ENCODE measurements around the gene PBX1.

Gene PBX1

GRCh38 chr1:164836614-164837018, 277.6 kb downstream of the PBX1 start:
- Mint-ChIP-seq H3K4me3 (no peak overlapping the region), H3K4me1 (no peaks in the 10 kb centered on the region), H3K36me3 (ENCODE audit: insufficient read depth) (no peaks in the 10 kb centered on the region), H3K9me3 (no peaks in the 10 kb centered on the region), H3K27me3 (no peaks in the 10 kb centered on the region), H3K27ac (ENCODE audit: low read depth) (no peak overlapping the region)
- DNase-seq (ENCODE audit: low spot score in 2 of 2) (no peak), ATAC-seq (replicated peaks; ENCODE audit: extremely low read depth, poor library complexity, severe bottlenecking) (no peak)

DNA sequence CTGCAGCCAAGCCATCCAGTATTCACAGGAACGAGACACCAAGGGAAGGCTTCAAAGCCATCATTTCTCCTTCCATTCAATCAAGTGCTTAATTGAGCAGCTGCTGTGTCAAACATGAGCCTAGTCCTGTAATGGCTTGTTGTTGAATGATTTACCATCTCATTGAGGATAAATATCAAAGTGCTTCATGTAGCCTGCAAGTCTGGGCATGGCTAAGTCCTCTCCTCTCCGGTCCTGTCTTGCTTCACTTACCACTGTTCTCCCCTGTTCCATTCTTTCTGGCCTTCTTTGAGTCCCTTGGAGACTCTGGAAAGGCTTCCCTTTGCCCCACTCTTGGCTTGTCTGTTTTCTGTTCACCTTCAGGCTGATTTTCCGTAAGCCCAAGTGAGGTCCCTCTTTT, 279.8 kb downstream of the PBX1 start:
- H3K36me3 Mint-ChIP-seq (ENCODE audit: insufficient read depth), result no peaks in the 10 kb centered on the region
- ATAC-seq (replicated peaks; ENCODE audit: extremely low read depth, poor library complexity, severe bottlenecking) (no peak), DNase-seq (ENCODE audit: low spot score in 2 of 2) (no peak)
- no peak overlapping the region for H3K4me3 Mint-ChIP-seq
- H3K27me3 Mint-ChIP-seq, result no peaks in the 10 kb centered on the region
- H3K9me3 Mint-ChIP-seq, result no peaks in the 10 kb centered on the region
- no peaks in the 10 kb centered on the region for H3K4me1 Mint-ChIP-seq
- no peak overlapping the region for H3K27ac Mint-ChIP-seq (ENCODE audit: low read depth)

DNA sequence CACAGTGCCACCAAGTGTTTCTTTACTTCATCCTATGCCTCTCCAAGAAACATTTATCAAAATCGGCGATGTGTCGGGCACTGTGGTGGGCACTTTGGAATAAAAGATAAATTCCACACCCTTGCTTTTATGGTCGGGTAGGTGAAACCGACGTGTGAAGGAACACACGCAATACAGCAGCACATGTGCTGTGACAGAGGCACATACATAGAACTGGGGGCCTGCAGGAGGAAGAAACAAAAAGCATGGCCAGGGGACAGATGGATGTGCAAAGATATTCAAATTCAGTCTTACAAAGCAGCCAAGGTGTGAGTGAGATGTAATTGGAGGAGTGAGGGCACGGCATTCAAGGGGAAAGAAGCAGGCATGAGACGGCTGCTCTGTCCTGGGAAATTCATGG, 282.0 kb downstream of the PBX1 start:
- DNase-seq (ENCODE audit: low spot score in 2 of 2), result no peak
- Mint-ChIP-seq H3K4me1 (no peaks in the 10 kb centered on the region), H3K4me3 (no peak overlapping the region), H3K27me3 (no peaks in the 10 kb centered on the region), H3K27ac (ENCODE audit: low read depth) (no peak overlapping the region), H3K9me3 (no peaks in the 10 kb centered on the region), H3K36me3 (ENCODE audit: insufficient read depth) (no peaks in the 10 kb centered on the region)
- no peak for ATAC-seq (replicated peaks; ENCODE audit: extremely low read depth, poor library complexity, severe bottlenecking)

DNA sequence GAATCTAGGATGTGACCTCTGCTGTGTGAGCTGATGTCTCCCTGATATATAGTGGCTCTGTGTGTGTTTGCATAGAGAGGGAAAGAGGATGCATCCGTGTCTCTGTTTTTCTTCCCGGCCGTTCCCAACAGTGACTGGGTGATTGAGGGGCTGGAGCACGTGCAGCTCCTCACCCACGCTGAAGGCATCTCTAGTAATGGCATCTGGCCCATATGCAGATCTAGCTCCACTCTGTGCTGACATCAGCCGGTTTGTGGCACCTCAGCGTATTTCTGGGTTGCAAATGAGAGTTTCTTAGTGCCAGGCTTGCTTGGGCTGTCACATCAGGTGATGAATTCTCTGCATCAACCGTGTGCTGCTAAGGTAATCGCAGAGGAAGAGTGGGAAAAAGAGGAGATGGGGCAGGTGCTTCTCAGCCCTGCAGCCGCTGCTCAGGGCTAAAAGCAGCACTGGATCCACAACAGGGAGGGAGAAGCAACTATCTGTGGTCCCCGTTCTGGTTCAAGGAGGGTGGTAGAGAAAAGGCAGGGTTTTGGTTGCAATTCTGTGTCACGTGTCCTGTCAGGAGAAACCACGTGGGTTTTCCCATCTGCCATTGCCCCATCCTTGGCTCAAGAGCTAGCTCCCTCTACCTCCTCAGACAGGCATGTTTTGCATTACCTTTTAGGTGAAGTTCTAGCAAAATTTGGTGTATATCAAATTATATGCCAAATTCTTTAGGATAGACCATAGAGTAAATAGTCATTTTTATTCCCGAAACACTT, 282.9 kb downstream of the PBX1 start:
- Mint-ChIP-seq H3K27me3 (no peaks in the 10 kb centered on the region), H3K4me1 (no peaks in the 10 kb centered on the region), H3K9me3 (no peaks in the 10 kb centered on the region), H3K36me3 (ENCODE audit: insufficient read depth) (no peaks in the 10 kb centered on the region), H3K27ac (ENCODE audit: low read depth) (no peak overlapping the region), H3K4me3 (no peak overlapping the region)
- no peak for ATAC-seq (replicated peaks; ENCODE audit: extremely low read depth, poor library complexity, severe bottlenecking)
- DNase-seq (ENCODE audit: low spot score in 2 of 2), result no peak

GRCh38 chr1:164842870-164843269, 283.9 kb downstream of the PBX1 start:
- Mint-ChIP-seq H3K4me3 (no peak overlapping the region), H3K36me3 (ENCODE audit: insufficient read depth) (no peaks in the 10 kb centered on the region), H3K9me3 (no peaks in the 10 kb centered on the region), H3K4me1 (no peaks in the 10 kb centered on the region), H3K27ac (ENCODE audit: low read depth) (no peak overlapping the region), H3K27me3 (no peaks in the 10 kb centered on the region)
- ATAC-seq (replicated peaks; ENCODE audit: extremely low read depth, poor library complexity, severe bottlenecking) (no peak), DNase-seq (ENCODE audit: low spot score in 2 of 2) (no peak)

DNA sequence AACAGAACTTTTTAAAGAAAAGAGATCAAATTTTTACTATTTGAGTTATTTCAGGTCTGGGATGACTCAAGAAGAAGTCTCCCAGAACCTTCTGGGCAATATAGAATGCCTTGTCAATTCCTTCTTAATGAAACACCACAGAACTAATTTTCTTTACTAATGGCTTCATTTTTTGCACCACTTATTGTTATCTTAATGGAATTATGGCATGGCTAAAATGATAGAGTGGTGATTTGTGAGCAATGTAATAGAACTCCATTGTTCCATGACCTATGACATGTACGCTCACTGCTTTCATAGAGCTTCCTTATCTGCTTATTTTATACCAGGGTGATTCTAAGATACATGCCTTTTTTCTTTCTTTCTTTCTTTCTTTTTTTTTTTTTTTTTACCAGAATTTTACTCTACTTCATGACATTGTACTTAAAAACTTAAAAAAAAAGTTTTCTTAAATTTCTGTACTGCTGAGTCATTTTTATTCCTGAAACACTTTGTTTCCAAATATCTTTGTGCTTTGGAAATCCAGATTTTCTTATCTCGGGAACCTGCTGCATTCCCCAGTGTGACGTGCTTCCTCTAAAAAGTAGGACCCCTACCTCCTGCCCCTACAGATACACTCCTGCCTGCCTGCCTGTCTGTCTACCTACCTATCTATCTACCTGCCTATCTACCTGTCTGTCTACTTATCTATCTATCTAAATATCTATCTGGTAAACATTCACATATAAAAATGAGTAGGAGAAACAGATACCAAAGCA, 284.9 kb downstream of the PBX1 start:
- no peak overlapping the region for H3K27ac Mint-ChIP-seq (ENCODE audit: low read depth)
- DNase-seq (ENCODE audit: low spot score in 2 of 2) (no peak), ATAC-seq (replicated peaks; ENCODE audit: extremely low read depth, poor library complexity, severe bottlenecking) (no peak)
- no peaks in the 10 kb centered on the region for H3K36me3 Mint-ChIP-seq (ENCODE audit: insufficient read depth)
- H3K9me3 Mint-ChIP-seq, result no peaks in the 10 kb centered on the region
- no peaks in the 10 kb centered on the region for H3K4me1 Mint-ChIP-seq
- no peak overlapping the region for H3K4me3 Mint-ChIP-seq
- H3K27me3 Mint-ChIP-seq, result no peaks in the 10 kb centered on the region

DNA sequence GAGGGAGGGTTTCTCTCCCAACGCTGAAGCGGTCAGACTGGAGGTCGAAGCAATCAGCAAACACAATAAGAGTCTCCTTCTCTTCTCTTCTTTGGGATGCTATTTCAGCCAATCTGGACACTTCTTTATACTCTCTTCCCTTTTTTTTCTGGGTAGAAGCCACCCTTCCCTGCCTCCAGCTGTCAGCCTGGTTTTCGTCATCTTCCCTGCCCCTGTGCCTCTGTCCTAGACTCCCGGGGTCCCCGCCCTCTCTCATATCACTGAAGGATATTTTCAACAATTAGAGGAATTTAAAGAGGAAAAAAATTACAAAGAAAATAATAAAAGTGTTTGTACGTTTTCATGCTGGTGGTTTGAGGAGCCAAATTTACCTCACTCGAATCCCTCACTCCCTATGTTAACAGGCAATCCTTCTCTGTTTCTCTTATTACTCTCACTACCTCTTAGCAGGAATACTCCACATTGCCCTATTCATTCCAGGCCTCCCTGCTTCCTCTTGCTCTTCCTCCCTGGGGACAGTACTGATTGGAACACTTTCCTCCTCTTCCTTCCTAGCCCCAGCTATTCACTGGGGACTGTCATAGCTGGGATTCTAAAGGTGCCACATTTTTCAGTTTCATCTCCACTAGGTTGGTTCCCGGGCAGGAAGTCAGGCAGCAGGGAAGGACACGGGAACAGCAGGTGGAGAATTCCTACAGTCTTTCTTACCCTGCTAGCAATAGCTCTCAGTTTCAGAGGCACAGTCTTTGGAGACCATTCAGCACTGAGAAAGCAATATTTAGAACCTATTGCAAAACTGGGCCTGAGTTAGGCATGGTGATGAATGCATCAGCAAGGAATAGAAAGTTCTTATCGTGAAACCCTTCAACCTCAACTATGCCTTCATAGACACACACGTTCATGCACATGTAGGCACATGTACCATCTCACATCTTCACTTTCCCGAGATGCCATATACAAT, 288.0 kb downstream of the PBX1 start:
- ATAC-seq (replicated peaks; ENCODE audit: extremely low read depth, poor library complexity, severe bottlenecking) (no peak), DNase-seq (ENCODE audit: low spot score in 2 of 2) (no peak)
- H3K4me3 Mint-ChIP-seq, result no peak overlapping the region
- H3K36me3 Mint-ChIP-seq (ENCODE audit: insufficient read depth), result no peaks in the 10 kb centered on the region
- H3K27me3 Mint-ChIP-seq, result no peaks in the 10 kb centered on the region
- no peaks in the 10 kb centered on the region for H3K4me1 Mint-ChIP-seq
- H3K9me3 Mint-ChIP-seq, result no peaks in the 10 kb centered on the region
- no peak overlapping the region for H3K27ac Mint-ChIP-seq (ENCODE audit: low read depth)

DNA sequence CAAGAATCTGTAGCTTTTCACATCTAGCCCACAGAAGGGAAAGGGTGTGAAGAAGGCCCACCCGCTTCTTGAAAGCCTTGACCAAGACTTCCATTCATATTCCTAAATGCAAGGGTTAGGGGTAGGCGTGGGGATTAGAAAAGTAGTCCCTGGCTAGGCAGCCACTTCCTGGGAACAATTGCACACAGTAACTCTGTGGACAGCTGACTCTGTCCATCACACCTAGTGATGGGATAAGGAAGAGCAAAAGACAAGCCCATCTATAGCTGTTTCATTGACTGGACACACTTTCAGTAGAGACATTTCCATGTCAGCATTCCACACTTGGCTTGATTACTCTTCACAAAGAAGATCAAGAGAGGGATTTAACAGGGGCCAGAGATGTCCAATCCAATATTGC, 294.2 kb downstream of the PBX1 start:
- H3K4me3 Mint-ChIP-seq, result no peak overlapping the region
- H3K9me3 Mint-ChIP-seq, result peaks cover 10% of the 10 kb centered on the region
- no peaks in the 10 kb centered on the region for H3K4me1 Mint-ChIP-seq
- no peak overlapping the region for H3K27ac Mint-ChIP-seq (ENCODE audit: low read depth)
- H3K36me3 Mint-ChIP-seq (ENCODE audit: insufficient read depth), result no peaks in the 10 kb centered on the region
- no peak for ATAC-seq (replicated peaks; ENCODE audit: extremely low read depth, poor library complexity, severe bottlenecking)
- no peaks in the 10 kb centered on the region for H3K27me3 Mint-ChIP-seq
- no peak for DNase-seq (ENCODE audit: low spot score in 2 of 2)

- peaks cover 10% of the 10 kb centered on the region for H3K9me3 Mint-ChIP-seq
- DNase-seq (ENCODE audit: low spot score in 2 of 2), result no peak
- no peak overlapping the region for H3K4me3 Mint-ChIP-seq
Observed at GRCh38 chr1:164855716-164856329, 296.8 kb downstream of the PBX1 start.

DNA sequence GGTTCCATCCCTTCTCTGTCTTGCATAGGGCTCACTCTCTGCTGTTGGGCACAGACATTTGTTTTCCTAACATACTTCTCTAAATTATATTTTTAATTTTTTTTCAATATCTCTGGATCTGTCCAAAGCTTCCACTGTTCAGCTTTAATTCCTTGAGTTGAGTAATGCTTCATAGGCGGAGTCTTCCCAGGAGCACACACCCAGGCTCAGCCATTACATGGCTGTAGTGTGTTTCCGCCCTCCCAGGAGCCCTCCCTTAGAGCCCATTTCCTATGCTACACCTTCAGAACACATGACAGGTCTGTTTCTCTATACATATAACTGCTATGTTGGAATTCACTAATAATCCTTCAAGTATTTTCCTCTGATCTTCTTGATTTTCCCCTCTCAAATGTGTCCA, 297.4 kb downstream of the PBX1 start:
- Mint-ChIP-seq H3K36me3 (ENCODE audit: insufficient read depth) (no peaks in the 10 kb centered on the region), H3K27me3 (no peaks in the 10 kb centered on the region), H3K27ac (ENCODE audit: low read depth) (no peak overlapping the region), H3K4me3 (no peak overlapping the region), H3K4me1 (no peaks in the 10 kb centered on the region), H3K9me3 (peaks cover 10% of the 10 kb centered on the region)
- ATAC-seq (replicated peaks; ENCODE audit: extremely low read depth, poor library complexity, severe bottlenecking) (no peak), DNase-seq (ENCODE audit: low spot score in 2 of 2) (no peak)

More at GRCh38 chr1:164855716-164856329, 296.8 kb downstream of the PBX1 start:
- H3K4me1 Mint-ChIP-seq, result no peaks in the 10 kb centered on the region
- no peak for ATAC-seq (replicated peaks; ENCODE audit: extremely low read depth, poor library complexity, severe bottlenecking)
- H3K27ac Mint-ChIP-seq (ENCODE audit: low read depth), result no peak overlapping the region
- no peaks in the 10 kb centered on the region for H3K36me3 Mint-ChIP-seq (ENCODE audit: insufficient read depth)
- H3K27me3 Mint-ChIP-seq, result no peaks in the 10 kb centered on the region

DNA sequence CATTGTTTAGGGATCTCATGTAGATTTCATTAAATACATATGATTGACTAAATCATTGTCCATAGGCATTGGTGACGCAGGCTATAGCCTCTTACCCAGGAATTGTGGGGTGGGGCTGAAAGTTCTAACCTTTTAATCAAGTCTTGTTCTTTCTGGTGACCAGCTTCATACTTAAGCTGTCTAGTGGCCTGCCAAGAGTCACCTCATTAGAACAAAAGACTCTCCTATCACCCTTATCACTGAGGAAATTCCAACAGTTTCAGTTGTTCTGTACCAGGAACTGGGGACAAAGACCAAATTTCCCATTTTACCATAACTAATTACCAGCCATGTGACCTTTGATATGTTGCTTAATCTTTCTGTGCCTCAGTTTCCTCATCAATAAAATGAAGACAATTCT, 298.5 kb downstream of the PBX1 start:
- Mint-ChIP-seq H3K9me3 (peaks cover 10% of the 10 kb centered on the region), H3K27ac (ENCODE audit: low read depth) (no peak overlapping the region), H3K36me3 (ENCODE audit: insufficient read depth) (no peaks in the 10 kb centered on the region), H3K4me3 (no peak overlapping the region), H3K27me3 (no peaks in the 10 kb centered on the region), H3K4me1 (no peaks in the 10 kb centered on the region)
- no peak for ATAC-seq (replicated peaks; ENCODE audit: extremely low read depth, poor library complexity, severe bottlenecking)
- no peak for DNase-seq (ENCODE audit: low spot score in 2 of 2)

DNA sequence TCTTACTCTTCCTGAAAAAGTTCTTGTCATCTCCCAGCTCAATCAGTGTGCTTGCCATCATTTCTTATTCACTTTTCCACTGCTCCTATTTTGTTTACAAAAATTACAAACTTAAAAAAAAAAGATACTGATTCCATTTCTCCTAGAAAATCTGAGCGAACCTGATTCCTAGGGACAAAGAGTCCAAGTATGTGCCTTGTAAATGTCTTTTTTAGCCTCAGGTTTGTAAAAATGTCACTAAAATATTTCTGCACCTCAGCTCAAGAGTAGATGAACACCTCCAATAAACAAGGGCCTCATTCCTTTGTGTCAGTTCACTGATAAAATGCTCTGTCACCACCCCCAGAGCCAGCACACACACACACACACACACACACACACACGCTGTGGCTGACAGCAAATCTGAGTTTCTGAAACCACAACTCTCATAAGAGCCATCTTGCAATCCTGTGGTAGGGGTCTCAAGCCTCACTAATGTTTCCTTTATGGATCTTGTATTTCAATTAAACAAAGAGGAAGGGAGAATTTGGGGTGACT, 299.2 kb downstream of the PBX1 start:
- no peak overlapping the region for H3K27ac Mint-ChIP-seq (ENCODE audit: low read depth)
- no peaks in the 10 kb centered on the region for H3K27me3 Mint-ChIP-seq
- H3K4me1 Mint-ChIP-seq, result no peaks in the 10 kb centered on the region
- no peak for DNase-seq (ENCODE audit: low spot score in 2 of 2)
- no peak overlapping the region for H3K4me3 Mint-ChIP-seq
- peaks cover 10% of the 10 kb centered on the region for H3K9me3 Mint-ChIP-seq
- H3K36me3 Mint-ChIP-seq (ENCODE audit: insufficient read depth), result no peaks in the 10 kb centered on the region
- no peak for ATAC-seq (replicated peaks; ENCODE audit: extremely low read depth, poor library complexity, severe bottlenecking)
